Smooth muscle cell (in vitro differentiated cells): Measurements from ENCODE around the gene ITGB5. TPM values are rescaled to one million over a fixed set of nuclear protein-coding genes. Genes with fewer than 3 reads are reported as not detected.

Experiments used
- DNase-seq: peaks from one replicate; lab custom pipeline; 2025; ENCODE audit not compliant: unreplicated experiment; lab: John Stamatoyannopoulos, UW
- H2AFZ ChIP-seq: fragments of 200-600 bp; sonication (generic); 2 replicates; pipeline ENCODE4 v1.6.0; 2016; ENCODE audit warnings: antibody characterized with exemption, low read depth, mild to moderate bottlenecking
- H3F3A ChIP-seq: fragments of 200-600 bp; sonication (generic); 2 replicates; pipeline ENCODE4 v1.6.0; 2017; ENCODE audit warnings: antibody characterized with exemption, low read depth
- H3K27ac ChIP-seq: fragments of 200-600 bp; sonication (generic); 2 replicates; pipeline ENCODE4 v1.5.1; 2016; ENCODE audit warnings: low read depth, mild to moderate bottlenecking
- H3K27me3 ChIP-seq: fragments of 200-600 bp; sonication (generic); 2 replicates; pipeline ENCODE4 v1.6.1; 2016; ENCODE audit warnings: low read depth, mild to moderate bottlenecking
- H3K36me3 ChIP-seq: fragments of 200-600 bp; sonication (generic); 2 replicates; pipeline ENCODE4 v1.5.1; 2016; ENCODE audit warnings: low read depth
- H3K4me1 ChIP-seq: fragments of 200-600 bp; sonication (generic); 2 replicates; pipeline ENCODE4 v1.5.1; 2016; ENCODE audit warnings: low read depth
- H3K4me2 ChIP-seq: fragments of 200-600 bp; sonication (generic); 2 replicates; pipeline ENCODE4 v1.6.0; 2016; ENCODE audit warnings: mild to moderate bottlenecking
- H3K4me3 ChIP-seq: fragments of 200-600 bp; sonication (generic); 2 replicates; pipeline ENCODE4 v1.5.1; 2016; ENCODE audit warnings: mild to moderate bottlenecking
- H3K79me2 ChIP-seq: fragments of 200-600 bp; sonication (generic); 2 replicates; pipeline ENCODE4 v1.6.0; 2016; ENCODE audit warnings: low read depth, mild to moderate bottlenecking
- H3K9ac ChIP-seq: fragments of 200-600 bp; sonication (generic); 2 replicates; pipeline ENCODE4 v1.6.0; 2016; ENCODE audit warnings: low read depth
- H3K9me3 ChIP-seq: fragments of 200-600 bp; sonication (generic); replicated peaks from 2 replicates; pipeline ENCODE4 v1.5.1; 2016; ENCODE audit warnings: low read depth
- H4K20me1 ChIP-seq: fragments of 200-600 bp; sonication (generic); 2 replicates; pipeline ENCODE4 v1.6.0; 2016; ENCODE audit warnings: low read depth
- WGBS: methylation state at CpG from one replicate; pipeline ENCODE4 v1.1.7; 2016; ENCODE audit warnings: low lambda C conversion rate; 5-methylcytosine and 5-hydroxymethylcytosine counted together
- polyA plus RNA-seq: library from polyadenylated mRNA; unstranded; fragments of >200 nt; fragmentation: Nextera tagmentation; extraction: Ambion mirVana; gene quantifications from 2 replicates; pipeline ENCODE4 v1.2.1, GENCODE V29; 2016
- total RNA-seq: library from RNA; depleted of rRNA; stranded (reverse); fragments of >200 nt; gene quantifications from 2 replicates; pipeline ENCODE4 v1.2.3, GENCODE V29; 2014
- TF ChIP-seq, protein P1 (sequence below): fragments of 200-600 bp; sonication (generic); IDR thresholded peaks from 2 replicates; pipeline ENCODE4 v1.5.1; 2017; ENCODE audit warnings: borderline replicate concordance, mild to moderate bottlenecking, antibody characterized with exemption; ENCODE audit not compliant: insufficient read depth, poor library complexity, severe bottlenecking

ITGB5 gene
- total and polyA plus RNA-seq, 2 experiments from 2014 or later = 343 to 403 TPM

DNA sequence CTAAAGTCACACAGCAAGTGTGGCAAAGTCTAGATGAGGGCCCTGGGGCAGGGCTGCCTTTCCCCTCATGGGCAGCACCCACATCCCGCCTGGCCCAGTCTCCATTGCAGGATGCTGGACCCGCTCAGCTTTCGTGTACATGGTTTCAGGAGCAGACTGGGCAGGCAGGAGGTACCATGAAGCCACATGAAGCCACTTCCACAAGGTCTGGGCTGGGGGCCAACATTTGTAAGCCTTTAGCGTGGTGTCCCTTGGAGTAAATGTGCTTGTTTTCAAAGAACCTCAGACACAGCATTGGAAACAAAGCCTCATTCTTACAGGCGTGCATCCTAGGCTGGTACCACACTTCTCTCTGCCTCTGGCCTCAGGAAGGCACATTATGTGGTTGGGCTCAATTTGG, 122.4 kb downstream of the ITGB5 start:
- no peak overlapping the region for H3K4me3 ChIP-seq
- TF ChIP-seq, protein P1, sequence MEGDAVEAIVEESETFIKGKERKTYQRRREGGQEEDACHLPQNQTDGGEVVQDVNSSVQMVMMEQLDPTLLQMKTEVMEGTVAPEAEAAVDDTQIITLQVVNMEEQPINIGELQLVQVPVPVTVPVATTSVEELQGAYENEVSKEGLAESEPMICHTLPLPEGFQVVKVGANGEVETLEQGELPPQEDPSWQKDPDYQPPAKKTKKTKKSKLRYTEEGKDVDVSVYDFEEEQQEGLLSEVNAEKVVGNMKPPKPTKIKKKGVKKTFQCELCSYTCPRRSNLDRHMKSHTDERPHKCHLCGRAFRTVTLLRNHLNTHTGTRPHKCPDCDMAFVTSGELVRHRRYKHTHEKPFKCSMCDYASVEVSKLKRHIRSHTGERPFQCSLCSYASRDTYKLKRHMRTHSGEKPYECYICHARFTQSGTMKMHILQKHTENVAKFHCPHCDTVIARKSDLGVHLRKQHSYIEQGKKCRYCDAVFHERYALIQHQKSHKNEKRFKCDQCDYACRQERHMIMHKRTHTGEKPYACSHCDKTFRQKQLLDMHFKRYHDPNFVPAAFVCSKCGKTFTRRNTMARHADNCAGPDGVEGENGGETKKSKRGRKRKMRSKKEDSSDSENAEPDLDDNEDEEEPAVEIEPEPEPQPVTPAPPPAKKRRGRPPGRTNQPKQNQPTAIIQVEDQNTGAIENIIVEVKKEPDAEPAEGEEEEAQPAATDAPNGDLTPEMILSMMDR = no peak
- no peak overlapping the region for H2AFZ ChIP-seq
- H3F3A ChIP-seq = peaks cover 4% of the 10 kb centered on the region
- no peaks in the 10 kb centered on the region for H3K9me3 ChIP-seq
- no peaks in the 10 kb centered on the region for H3K79me2 ChIP-seq
- no peak overlapping the region for H3K4me2 ChIP-seq
- H3K4me1 ChIP-seq = peaks cover under 1% of the 10 kb centered on the region
- no peaks in the 10 kb centered on the region for H3K27me3 ChIP-seq
- no peak overlapping the region for H3K9ac ChIP-seq
- H3K27ac ChIP-seq = no peak overlapping the region
- 99% methylated on average over 5 of the region's 5 CpGs for WGBS
- no peak for DNase-seq
- H3K36me3 ChIP-seq = no peaks in the 10 kb centered on the region
- no peaks in the 10 kb centered on the region for H4K20me1 ChIP-seq

DNA sequence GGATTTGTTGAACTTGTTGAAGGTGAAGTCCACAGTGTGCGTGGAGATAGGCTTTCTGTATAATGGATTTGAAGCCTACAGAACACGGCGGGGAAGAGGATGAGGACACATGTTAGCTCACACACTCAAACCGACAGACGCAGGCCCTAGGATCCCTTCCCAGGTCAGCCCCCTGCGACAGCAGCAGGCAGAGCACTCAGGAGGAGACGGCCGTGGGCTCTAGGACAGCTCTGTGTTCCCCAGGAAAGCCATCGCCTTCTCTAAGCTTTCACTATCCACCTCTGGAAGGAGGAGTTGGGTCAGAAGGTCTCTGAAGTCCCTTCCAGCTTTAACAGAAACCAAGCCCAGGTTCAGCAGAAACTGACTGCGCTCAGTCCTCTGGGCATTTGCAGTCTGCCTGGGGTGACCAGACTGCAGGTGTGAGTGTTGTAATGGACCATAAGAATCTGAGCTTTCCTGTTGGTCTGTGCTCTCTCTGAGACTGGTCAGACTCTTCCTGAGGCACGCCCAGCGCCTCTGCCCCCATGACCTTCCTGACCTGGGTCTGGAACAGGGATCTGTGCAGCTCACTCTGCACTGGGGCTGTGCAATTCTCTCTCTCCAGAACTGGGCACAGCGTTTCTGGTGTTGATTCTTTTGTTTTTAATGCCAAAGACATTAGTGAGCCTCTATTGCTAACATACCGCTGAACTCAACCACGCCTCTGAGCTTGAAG, 123.4 kb downstream of the ITGB5 start:
- Histone ChIP-seq H3K27ac (no peak overlapping the region), H3K9me3 (no peaks in the 10 kb centered on the region), H3K4me1 (no peaks in the 10 kb centered on the region)

DNA sequence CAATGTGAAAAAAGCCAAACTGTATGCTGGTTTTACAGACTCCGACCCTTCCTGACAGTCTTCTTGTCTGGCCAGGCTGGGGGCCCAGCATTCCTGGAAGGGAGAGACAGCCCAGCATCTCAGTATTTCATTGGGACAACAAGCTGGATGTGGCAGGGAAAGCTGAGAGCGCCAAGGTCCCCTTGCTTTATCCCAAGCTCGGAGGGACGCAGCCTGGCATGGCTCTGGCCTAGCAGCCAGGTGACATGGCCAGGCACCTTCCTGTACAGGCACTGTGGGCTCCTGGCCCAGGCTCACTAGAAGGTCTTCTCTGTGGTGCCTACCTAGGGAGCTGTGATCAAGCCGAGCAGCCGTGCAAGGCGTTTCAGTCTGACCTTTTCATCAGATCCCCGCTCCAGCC, 124.0 kb downstream of the ITGB5 start:
- H3K79me2 ChIP-seq = no peaks in the 10 kb centered on the region
- peaks cover 4% of the 10 kb centered on the region for H3F3A ChIP-seq
- DNase-seq = no peak

More for the DNA sequence above, 123.4 kb downstream of the ITGB5 start:
- no peak for DNase-seq
- no peaks in the 10 kb centered on the region for H4K20me1 ChIP-seq
- H3K4me3 ChIP-seq = no peak overlapping the region
- no peaks in the 10 kb centered on the region for H3K27me3 ChIP-seq
- H2AFZ ChIP-seq = no peak overlapping the region
- WGBS = 92% methylated on average over 15 of the region's 15 CpGs
- no peaks in the 10 kb centered on the region for H3K36me3 ChIP-seq
- peaks cover 4% of the 10 kb centered on the region for H3F3A ChIP-seq
- no peaks in the 10 kb centered on the region for H3K79me2 ChIP-seq
- H3K4me2 ChIP-seq = no peak overlapping the region
- TF ChIP-seq, protein P1 = no peak
- no peak overlapping the region for H3K9ac ChIP-seq

More for the DNA sequence above, 124.0 kb downstream of the ITGB5 start:
- Histone ChIP-seq H3K9ac (no peak overlapping the region), H4K20me1 (no peaks in the 10 kb centered on the region), H2AFZ (no peak overlapping the region), H3K27me3 (no peaks in the 10 kb centered on the region), H3K9me3 (no peaks in the 10 kb centered on the region), H3K4me3 (no peak overlapping the region), H3K4me1 (no peaks in the 10 kb centered on the region), H3K4me2 (no peak overlapping the region), H3K27ac (no peak overlapping the region), H3K36me3 (no peaks in the 10 kb centered on the region)
- TF ChIP-seq, protein P1 = no peak
- WGBS = 93% methylated on average over 8 of the region's 8 CpGs
